ENCODE results near the gene MRPS25. TPM values are rescaled to one million over a fixed set of nuclear protein-coding genes. Genes with fewer than 3 reads are reported as not detected.

Gene MRPS25
- polyA plus RNA-seq, 1 donor (not counting 4 experiments of a cell fraction or from before 2014, with no cell fraction given) = 54.5 TPM

DNA sequence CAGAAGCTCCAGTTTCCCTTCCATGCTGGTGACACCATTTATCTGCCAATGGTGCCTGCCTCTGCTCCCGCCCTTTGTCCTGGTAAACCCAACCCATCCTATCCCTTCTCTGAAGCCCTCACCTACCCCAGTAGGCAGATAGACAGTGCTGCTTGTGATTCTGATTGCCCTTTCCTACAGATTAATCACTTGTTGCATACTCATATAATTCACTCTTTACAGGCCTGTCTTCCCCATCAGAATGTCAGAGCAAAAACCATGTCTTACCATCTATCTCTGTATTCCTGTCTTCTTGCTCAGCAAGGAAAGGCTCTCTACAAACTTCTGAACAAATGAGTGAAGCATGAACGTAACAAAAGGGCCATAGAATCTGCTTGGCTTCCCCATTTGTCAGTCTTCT is 47.9 kb downstream of the MRPS25 start:
- Histone ChIP-seq H2AFZ (ENCODE audit: control insufficient read depth, low read length) (no peak overlapping the region), H3K36me3 (ENCODE audit: control insufficient read depth in 2 of 2, extremely low read depth in 1 of 2, insufficient read depth in 2 of 2, low read length in 2 of 2) (peaks cover 7 to 36% of the 10 kb centered on the region in 2 experiments), H3K4me1 (ENCODE audit: control insufficient read depth, extremely low read depth, insufficient read depth, low read length) (peaks cover 12% of the 10 kb centered on the region), H3K9me3 (ENCODE audit: control insufficient read depth, low read depth, low read length) (no peaks in the 10 kb centered on the region), H3K4me3 (ENCODE audit: control insufficient read depth in 2 of 3, extremely low read depth in 1 of 3, insufficient read depth in 2 of 3, low read depth in 1 of 3, low read length in 3 of 3) (no peak overlapping the region), H3K27ac (ENCODE audit: control insufficient read depth, insufficient read depth, low read length) (no peak overlapping the region), H3K4me2 (ENCODE audit: control insufficient read depth, extremely low read depth, insufficient read depth, low read depth, low read length) (no peak overlapping the region), H3K9ac (ENCODE audit: control insufficient read depth, extremely low read depth, insufficient read depth, low read length) (no peak overlapping the region), H4K20me1 (ENCODE audit: control insufficient read depth, extremely low read depth, insufficient read depth, low read length) (peaks cover 2% of the 10 kb centered on the region), H3K9me1 (ENCODE audit: control insufficient read depth, extremely low read depth, insufficient read depth, low read length) (no peaks in the 10 kb centered on the region), H3K27me3 (ENCODE audit: control insufficient read depth, extremely low read depth, insufficient read depth, low read length) (no peaks in the 10 kb centered on the region), H3K79me2 (ENCODE audit: control insufficient read depth, insufficient read depth, low read length) (no peaks in the 10 kb centered on the region)
- DNase-seq (ENCODE audit: low read depth, low spot score) (no peak), FAIRE-seq (no peak)
- TF ChIP-seq, protein P1, sequence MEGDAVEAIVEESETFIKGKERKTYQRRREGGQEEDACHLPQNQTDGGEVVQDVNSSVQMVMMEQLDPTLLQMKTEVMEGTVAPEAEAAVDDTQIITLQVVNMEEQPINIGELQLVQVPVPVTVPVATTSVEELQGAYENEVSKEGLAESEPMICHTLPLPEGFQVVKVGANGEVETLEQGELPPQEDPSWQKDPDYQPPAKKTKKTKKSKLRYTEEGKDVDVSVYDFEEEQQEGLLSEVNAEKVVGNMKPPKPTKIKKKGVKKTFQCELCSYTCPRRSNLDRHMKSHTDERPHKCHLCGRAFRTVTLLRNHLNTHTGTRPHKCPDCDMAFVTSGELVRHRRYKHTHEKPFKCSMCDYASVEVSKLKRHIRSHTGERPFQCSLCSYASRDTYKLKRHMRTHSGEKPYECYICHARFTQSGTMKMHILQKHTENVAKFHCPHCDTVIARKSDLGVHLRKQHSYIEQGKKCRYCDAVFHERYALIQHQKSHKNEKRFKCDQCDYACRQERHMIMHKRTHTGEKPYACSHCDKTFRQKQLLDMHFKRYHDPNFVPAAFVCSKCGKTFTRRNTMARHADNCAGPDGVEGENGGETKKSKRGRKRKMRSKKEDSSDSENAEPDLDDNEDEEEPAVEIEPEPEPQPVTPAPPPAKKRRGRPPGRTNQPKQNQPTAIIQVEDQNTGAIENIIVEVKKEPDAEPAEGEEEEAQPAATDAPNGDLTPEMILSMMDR (optimal IDR thresholded peaks at IDR 0.05 in 1 of 3, IDR thresholded peaks at IDR 0.05 in 1 of 3, conservative IDR thresholded peaks at IDR 0.05 in 1 of 3; ENCODE audit: extremely low read depth in 1 of 3, insufficient read depth in 2 of 3, low read length in 3 of 3) = no peak
- no peak for TF ChIP-seq EZH2 (IDR thresholded peaks at IDR 0.05; ENCODE audit: low read length)
- dilution Hi-C loops (cut with MboI; ENCODE audit: extremely low pct_ligation_motif_present, low sequenced_read_pairs) = no loop called here

DNA sequence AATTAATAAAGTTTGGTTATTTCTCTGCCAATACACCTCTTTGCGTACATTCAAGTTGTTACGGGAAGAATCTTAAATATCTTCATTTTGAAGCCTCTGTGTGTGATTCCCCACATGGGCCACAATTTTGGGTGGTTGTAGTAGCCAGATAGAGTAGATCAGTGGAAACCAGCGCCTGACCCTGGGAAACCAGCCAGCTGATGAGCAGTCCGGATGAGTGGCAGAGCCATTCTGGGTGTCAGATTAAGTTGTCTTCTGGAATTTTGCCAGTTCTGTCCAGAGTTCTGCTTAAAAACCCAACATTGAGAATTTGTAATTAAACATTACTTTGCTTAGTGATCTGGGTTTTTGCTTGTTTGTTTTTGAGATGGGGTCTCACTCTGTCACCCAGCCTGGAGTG is 49.7 kb downstream of the MRPS25 start:
- Histone ChIP-seq H3K4me1 (ENCODE audit: control insufficient read depth, extremely low read depth, insufficient read depth, low read length) (peaks cover 29% of the 10 kb centered on the region), H3K27me3 (ENCODE audit: control insufficient read depth, extremely low read depth, insufficient read depth, low read length) (no peaks in the 10 kb centered on the region), H3K9me1 (ENCODE audit: control insufficient read depth, extremely low read depth, insufficient read depth, low read length) (no peaks in the 10 kb centered on the region), H3K9ac (ENCODE audit: control insufficient read depth, extremely low read depth, insufficient read depth, low read length) (no peak overlapping the region), H3K27ac (ENCODE audit: control insufficient read depth, insufficient read depth, low read length) (no peak overlapping the region), H3K4me2 (ENCODE audit: control insufficient read depth, extremely low read depth, insufficient read depth, low read depth, low read length) (no peak overlapping the region), H2AFZ (ENCODE audit: control insufficient read depth, low read length) (no peak overlapping the region), H3K79me2 (ENCODE audit: control insufficient read depth, insufficient read depth, low read length) (no peaks in the 10 kb centered on the region), H3K4me3 (ENCODE audit: control insufficient read depth in 2 of 3, extremely low read depth in 1 of 3, insufficient read depth in 2 of 3, low read depth in 1 of 3, low read length in 3 of 3) (no peak overlapping the region), H3K9me3 (ENCODE audit: control insufficient read depth, low read depth, low read length) (no peaks in the 10 kb centered on the region), H3K36me3 (ENCODE audit: control insufficient read depth in 2 of 2, extremely low read depth in 1 of 2, insufficient read depth in 2 of 2, low read length in 2 of 2) (peaks cover 5 to 27% of the 10 kb centered on the region in 2 experiments), H4K20me1 (ENCODE audit: control insufficient read depth, extremely low read depth, insufficient read depth, low read length) (peaks cover 5% of the 10 kb centered on the region)
- TF ChIP-seq EZH2 (IDR thresholded peaks at IDR 0.05; ENCODE audit: low read length) = no peak
- TF ChIP-seq, protein P1 (optimal IDR thresholded peaks at IDR 0.05 in 1 of 3, IDR thresholded peaks at IDR 0.05 in 1 of 3, conservative IDR thresholded peaks at IDR 0.05 in 1 of 3; ENCODE audit: extremely low read depth in 1 of 3, insufficient read depth in 2 of 3, low read length in 3 of 3) = no peak
- no peak for FAIRE-seq
- dilution Hi-C loops (cut with MboI; ENCODE audit: extremely low pct_ligation_motif_present, low sequenced_read_pairs) = no loop called here
- no peak for DNase-seq (ENCODE audit: low read depth, low spot score)

Data from keratinocyte (primary cell).